ENCODE results near the gene FAM20A.

GRCh38 chr17:68505951-68506350 is 95.2 kb downstream of the FAM20A start:
- TF ChIP-seq CTCF (IDR thresholded peaks at IDR 0.05) = no peak
- no peak for TF ChIP-seq POLR2AphosphoS5 (IDR thresholded peaks at IDR 0.05)

Measured in sigmoid colon (tissue), 4 donors.